H1 (cell line): ENCODE measurements around the gene CENPF. TPM values are rescaled to one million over a fixed set of nuclear protein-coding genes. Genes with fewer than 3 reads are reported as not detected.

Experiments
- CTCF ChIA-PET: fragments of 300-600 bp; sonication (Branson Sonifier 250); formaldehyde crosslinking; loops from one replicate; lab custom pipeline; 2021; ENCODE audit not compliant: partially characterized antibody; lab: Charles Lee
- POLR2A ChIA-PET: fragments of 300-600 bp; sonication (Branson Sonifier 250); formaldehyde crosslinking; loops from one replicate; lab custom pipeline; 2021; ENCODE audit warnings: inconsistent platforms; ENCODE audit not compliant: partially characterized antibody; lab: Charles Lee
- DNase-seq, 2 experiments: peaks; one replicate each; pipeline versions ENCODE4 v3.0.0 to v3.0.0-alpha.2; 2010 to 2022; ENCODE audit warnings: low spot score in 2 of 2, low read depth in 1 of 2, mixed read lengths in 1 of 2
- FAIRE-seq: peaks from 2 replicates; lab custom pipeline; 2011; peaks lifted over from hg19 to GRCh38; lab: Jason Lieb, UNC
- H2AFZ ChIP-seq: 2 replicates; pipeline ENCODE4 v1.8.1; 2012; ENCODE audit warnings: low read length, inconsistent platforms
- H2AK5ac ChIP-seq: 2 replicates; pipeline ENCODE4 v1.6.1; 2013; ENCODE audit warnings: low read depth, low read length
- H2BK120ac ChIP-seq: replicated peaks from 2 replicates; pipeline ENCODE3; 2013; ENCODE audit warnings: low read depth, low read length, inconsistent platforms
- H2BK12ac ChIP-seq: 2 replicates; pipeline ENCODE4 v1.6.1; 2013; ENCODE audit warnings: low read depth, low read length
- H2BK15ac ChIP-seq: 2 replicates; pipeline ENCODE4 v1.6.1; 2013; ENCODE audit warnings: low read length
- H2BK20ac ChIP-seq: 2 replicates; pipeline ENCODE4 v1.6.1; 2013; ENCODE audit warnings: low read length
- H2BK5ac ChIP-seq: 2 replicates; pipeline ENCODE4 v1.6.1; 2013; ENCODE audit warnings: low read depth, low read length
- H3K14ac ChIP-seq: 2 replicates; pipeline ENCODE4 v1.6.1; 2013; ENCODE audit warnings: inconsistent platforms; ENCODE audit not compliant: insufficient read length
- H3K18ac ChIP-seq: 2 replicates; pipeline ENCODE4 v1.6.1; 2013; ENCODE audit warnings: low read length; ENCODE audit errors: extremely low read depth
- H3K23ac ChIP-seq: 2 replicates; pipeline ENCODE4 v1.6.1; 2013; ENCODE audit warnings: inconsistent platforms; ENCODE audit not compliant: insufficient read length
- H3K23me2 ChIP-seq: 2 replicates; pipeline ENCODE4 v1.6.1; 2013; ENCODE audit warnings: low read depth, low read length
- H3K27ac ChIP-seq: 2 replicates; pipeline ENCODE4 v1.6.1; 2011; ENCODE audit warnings: low read depth, low read length, inconsistent platforms
- H3K27me3 ChIP-seq, 4 experiments: replicated peaks in 1 of 4; 1 replicate in 1 of 4; 2 replicates in 3 of 4; pipeline versions ENCODE4 v1.6.1 to v1.8.1; 2011 to 2013; ENCODE audit warnings: low read length in 3 of 4, mild to moderate bottlenecking in 3 of 4, inconsistent platforms in 2 of 4, mixed read lengths in 2 of 4, moderate library complexity in 1 of 4; ENCODE audit not compliant: control insufficient read depth in 3 of 4, insufficient read depth in 3 of 4; ENCODE audit errors: extremely low read depth in 1 of 4
- H3K36me3 ChIP-seq, 4 experiments: 2 replicates each; pipeline versions ENCODE4 v1.6.1 to v1.8.1; 2011 to 2013; ENCODE audit warnings: mild to moderate bottlenecking in 4 of 4, low read length in 3 of 4, moderate library complexity in 2 of 4, control low read depth in 1 of 4, inconsistent platforms in 1 of 4; ENCODE audit not compliant: insufficient read depth in 4 of 4, control insufficient read depth in 2 of 4
- H3K4ac ChIP-seq: replicated peaks from 2 replicates; pipeline ENCODE3; 2013; ENCODE audit warnings: low read length, low read depth, mixed read lengths, inconsistent platforms; ENCODE audit not compliant: insufficient read length
- H3K4me1 ChIP-seq, 4 experiments: replicated peaks in 1 of 4; 1 replicate in 1 of 4; 2 replicates in 3 of 4; pipeline versions ENCODE4 v1.6.1 to v1.8.1; 2011 to 2013; ENCODE audit warnings: low read length in 3 of 4, inconsistent platforms in 2 of 4, mixed read lengths in 1 of 4; ENCODE audit not compliant: insufficient read depth in 4 of 4, control insufficient read depth in 3 of 4
- H3K4me2 ChIP-seq, 2 experiments: 2 replicates each; pipeline versions ENCODE4 v1.6.1 to v1.8.1; 2011 to 2013; ENCODE audit warnings: low read depth in 2 of 2, low read length in 2 of 2, control low read depth in 1 of 2, inconsistent platforms in 1 of 2, mild to moderate bottlenecking in 1 of 2; ENCODE audit not compliant: insufficient read depth in 1 of 2
- H3K4me3 ChIP-seq, 4 experiments: fragments of 200-600, 300-600 bp in 1 of 4; sonication (generic), shearing (Covaris generic), sonication (Bioruptor Twin) in 1 of 4; 2 replicates each; pipeline versions ENCODE4 v1.5.1 to v1.8.1; 2011 to 2016; ENCODE audit warnings: low read length in 4 of 4, low read depth in 3 of 4, control low read depth in 2 of 4, inconsistent platforms in 2 of 4, mild to moderate bottlenecking in 2 of 4, mixed read lengths in 1 of 4, moderate library complexity in 1 of 4; ENCODE audit not compliant: insufficient read depth in 2 of 4; ENCODE audit errors: extremely low read depth in 1 of 4
- H3K56ac ChIP-seq: replicated peaks from 2 replicates; pipeline ENCODE3; 2013; ENCODE audit warnings: low read depth, mild to moderate bottlenecking, mixed read lengths, low read length, inconsistent platforms; ENCODE audit not compliant: insufficient read length
- H3K79me1 ChIP-seq: 2 replicates; pipeline ENCODE4 v1.6.1; 2013; ENCODE audit warnings: low read depth, low read length, control low read depth
- H3K79me2 ChIP-seq, 2 experiments: 2 replicates each; pipeline versions ENCODE4 v1.6.1 to v1.8.1; 2012 to 2013; ENCODE audit warnings: low read length in 2 of 2, mild to moderate bottlenecking in 2 of 2, inconsistent platforms in 1 of 2; ENCODE audit not compliant: insufficient read depth in 2 of 2, control insufficient read depth in 1 of 2
- H3K9ac ChIP-seq, 4 experiments: replicated peaks in 1 of 4; 1 replicate in 1 of 4; 2 replicates in 3 of 4; pipeline versions ENCODE4 v1.6.1 to v1.8.1; 2011 to 2013; ENCODE audit warnings: low read depth in 3 of 4, low read length in 3 of 4, control low read depth in 2 of 4, mild to moderate bottlenecking in 2 of 4, moderate library complexity in 2 of 4, inconsistent platforms in 1 of 4; ENCODE audit errors: extremely low read depth in 1 of 4
- H3K9me3 ChIP-seq, 2 experiments: 2 replicates each; pipeline versions ENCODE4 v1.6.1 to v1.8.1; 2012 to 2013; ENCODE audit warnings: mild to moderate bottlenecking in 2 of 2, moderate library complexity in 2 of 2, control low read depth in 1 of 2, inconsistent platforms in 1 of 2, low read depth in 1 of 2, low read length in 1 of 2, mixed read lengths in 1 of 2; ENCODE audit not compliant: insufficient read depth in 2 of 2
- H4K20me1 ChIP-seq, 2 experiments: replicated peaks in 1 of 2; 2 replicates each; pipeline versions ENCODE3 to v1.8.1; 2011 to 2013; ENCODE audit warnings: inconsistent platforms in 2 of 2, low read length in 2 of 2, mild to moderate bottlenecking in 1 of 2; ENCODE audit not compliant: insufficient read depth in 2 of 2, control insufficient read depth in 1 of 2
- H4K5ac ChIP-seq: 2 replicates; pipeline ENCODE4 v1.6.1; 2013; ENCODE audit warnings: low read length, low read depth, mixed read lengths, inconsistent platforms; ENCODE audit not compliant: insufficient read length
- H4K8ac ChIP-seq: 2 replicates; pipeline ENCODE4 v1.8.0; 2013; ENCODE audit warnings: mild to moderate bottlenecking, moderate library complexity, low read length, inconsistent platforms; ENCODE audit not compliant: insufficient read depth; ENCODE audit errors: extremely low read depth
- H4K91ac ChIP-seq: replicated peaks from 2 replicates; pipeline ENCODE3; 2013; ENCODE audit warnings: low read length, mixed read lengths, inconsistent platforms; ENCODE audit not compliant: insufficient read length
- CTBP2 ChIP-seq: IDR thresholded peaks from 2 replicates; pipeline ENCODE4 v1.7.0; 2011; ENCODE audit warnings: borderline replicate concordance, mild to moderate bottlenecking, moderate library complexity, mixed read lengths, low read length; ENCODE audit not compliant: insufficient read depth, insufficient read length
- EZH2 ChIP-seq: fragments of 200-600 bp; sonication (generic); IDR thresholded peaks from 2 replicates; pipeline ENCODE4 v1.7.1; 2012; ENCODE audit warnings: low read depth, mild to moderate bottlenecking, moderate library complexity, low read length, inconsistent platforms; ENCODE audit not compliant: severe bottlenecking
- KDM4A ChIP-seq: IDR thresholded peaks from one replicate; pipeline ENCODE4 v1.7.1; 2012; ENCODE audit warnings: low read depth, mild to moderate bottlenecking, moderate library complexity, low read length, inconsistent platforms; ENCODE audit not compliant: severe bottlenecking
- SIN3A ChIP-seq, 2 experiments: IDR thresholded peaks in 1 of 2; conservative IDR thresholded peaks in 1 of 2; 2 replicates each; pipeline ENCODE4 v1.6.1; 2011 to 2012; ENCODE audit warnings: low read length in 2 of 2, improper control_type of control experiment in 1 of 2, low read depth in 1 of 2, mild to moderate bottlenecking in 1 of 2
- SP4 ChIP-seq: IDR thresholded peaks from 2 replicates; pipeline ENCODE4 v1.6.1; 2012; ENCODE audit warnings: low read length, inconsistent platforms
- SUZ12 ChIP-seq: fragments of 200-600 bp; sonication (generic); IDR thresholded peaks from 2 replicates; pipeline ENCODE4 v1.6.1; 2012; ENCODE audit warnings: mild to moderate bottlenecking, inconsistent platforms, low read length, moderate library complexity, mixed read lengths
- YY1 ChIP-seq: IDR thresholded peaks from 2 replicates; pipeline ENCODE4 v1.6.1; 2011; ENCODE audit warnings: low read depth, mild to moderate bottlenecking, low read length
- WGBS, 2 experiments: shearing (Covaris generic) in 1 of 2; methylation state at CpG; one replicate each; pipeline versions ENCODE4 v1.1.6 to v1.1.7; 2013 to 2015; ENCODE audit warnings: low lambda C conversion rate in 2 of 2, mixed read lengths in 2 of 2, inconsistent platforms in 1 of 2, low coverage in 1 of 2, missing lambda C conversion rate in 1 of 2; ENCODE audit not compliant: insufficient replicate concordance in 2 of 2, insufficient coverage in 1 of 2, insufficient read length in 1 of 2; ENCODE audit errors: extremely low coverage in 1 of 2, missing lambda C conversion rate in 1 of 2; 5-methylcytosine and 5-hydroxymethylcytosine counted together
- polyA plus RNA-seq, 7 experiments: library from polyadenylated mRNA; depleted of rRNA in 3 of 7; stranded (reverse) in 5 of 7; unstranded in 2 of 7; fragments of >200 nt in 5 of 7; fragments of 200-250 nt in 2 of 7; gene quantifications; 1 replicate in 5 of 7; 2 replicates in 1 of 7; 4 replicates in 1 of 7; pipeline versions ENCODE4 v1.2.1 to v1.2.3, GENCODE V29; 2011 to 2013; ENCODE audit warnings: missing spikeins in 2 of 7, mixed read lengths in 2 of 7
- total RNA-seq: library from RNA; stranded (reverse); fragmentation: NEBNext Ultra II Directional; extraction: Animal tissue kit (Norgen Biotek cat#: 25700); gene quantifications from 2 replicates; pipeline ENCODE4 v1.2.1, GENCODE V29; 2021

The CENPF gene
- total and polyA plus RNA-seq, 2 of the 8 experiments (the other 6 are each of a cell fraction or from before 2014, with no cell fraction given), result 13.7 to 170 TPM

GRCh38 chr1:214670098-214670497 is 67.1 kb downstream of the CENPF start:
- H2BK120ac ChIP-seq, result no peak overlapping the region
- H4K20me1 ChIP-seq, result no peaks in the 10 kb centered on the region
- no peaks in the 10 kb centered on the region for H3K4me1 ChIP-seq
- H3K23me2 ChIP-seq, result no peaks in the 10 kb centered on the region
- POLR2A ChIA-PET, result no interaction called here
- no peaks in the 10 kb centered on the region for H3K79me2 ChIP-seq
- no peak overlapping the region for H3K9ac ChIP-seq
- H3K27me3 ChIP-seq, result no peaks in the 10 kb centered on the region
- no peak overlapping the region for H4K8ac ChIP-seq
- H3K4me3 ChIP-seq, result no peak overlapping the region
- peaks cover 7 to 49% (median 25%) of the 10 kb centered on the region in 4 experiments; a peak in 7 of 8 replicates for H3K36me3 ChIP-seq
- no peak overlapping the region for H2AFZ ChIP-seq
- no peaks in the 10 kb centered on the region for H3K79me1 ChIP-seq
- H2BK5ac ChIP-seq, result no peak overlapping the region
- no peak overlapping the region for H2BK15ac ChIP-seq
- no peak overlapping the region for H2AK5ac ChIP-seq
- no peak overlapping the region for H3K18ac ChIP-seq
- DNase-seq (no peak), FAIRE-seq (no peak)
- no peak overlapping the region for H3K14ac ChIP-seq
- no peak overlapping the region for H3K4me2 ChIP-seq
- CTCF ChIA-PET, result interaction anchor here (0.7 to 1.7 kb wide), 3 partner anchors 10 to 337 kb away, joined by 3 to 8 read pairs (median 4); no protein-coding TSS in a partner anchor
- no peak overlapping the region for H3K4ac ChIP-seq
- H3K9me3 ChIP-seq, result no peaks in the 10 kb centered on the region
- no peak overlapping the region for H2BK20ac ChIP-seq
- WGBS, 2 experiments, result 91% methylated on average over 2 of the region's 2 CpGs; no CpG with 5 or more reads in 1 of the 2 experiments
- no peak overlapping the region for H4K5ac ChIP-seq
- no peak overlapping the region for H3K23ac ChIP-seq
- H3K27ac ChIP-seq, result no peak overlapping the region
- no peak overlapping the region for H3K56ac ChIP-seq
- no peak overlapping the region for H4K91ac ChIP-seq
- H2BK12ac ChIP-seq, result no peak overlapping the region
- TF ChIP-seq EZH2 (no peak), SUZ12 (no peak), KDM4A (no peak), YY1 (no peak), SIN3A (conservative IDR thresholded peaks at IDR 0.05 in 1 of 2, IDR thresholded peaks at IDR 0.05 in 1 of 2; ENCODE audit: low read depth in 1 of 2, low read length in 2 of 2) (no peak), SP4 (no peak), CTBP2 (no peak)
